ENCODE measurements around the gene LINC00237. TPM values are rescaled to one million over a fixed set of nuclear protein-coding genes. Genes with fewer than 3 reads are reported as not detected.

Gene LINC00237
- polyA plus RNA-seq, 1 experiment: not detected

GRCh38 chr20:21110811-21111210, 4.7 kb upstream of the LINC00237 start:
- no peak for DNase-seq (ENCODE audit: low read depth, low spot score)
- Histone ChIP-seq H3K27me3 (ENCODE audit: control insufficient read depth, insufficient read depth, low read length) (peaks cover 42% of the 10 kb centered on the region), H3K4me3 (ENCODE audit: low read depth, low read length) (no peak overlapping the region), H3K27ac (ENCODE audit: low read depth, low read length) (no peak overlapping the region), H3K9me3 (ENCODE audit: control insufficient read depth, insufficient read depth, low read length) (no peaks in the 10 kb centered on the region; the same call in 1 of the 2 replicates)
- ChIA-PET CTCF (interaction anchor here (0.6 kb wide), 1 partner anchor 10 kb away, joined by 3 read pairs; no protein-coding TSS in a partner anchor), POLR2A (no interaction called here)
- no peak for TF ChIP-seq CTCF (IDR thresholded peaks at IDR 0.05; ENCODE audit: low read depth, low read length)

GRCh38 chr20:21109144-21109543, 3.0 kb upstream of the LINC00237 start:
- CTCF ChIA-PET: no interaction called here
- no peaks in the 10 kb centered on the region; the same call in 1 of the 2 replicates for H3K9me3 ChIP-seq (ENCODE audit: control insufficient read depth, insufficient read depth, low read length)
- no peak for DNase-seq (ENCODE audit: low read depth, low spot score)
- H3K4me3 ChIP-seq (ENCODE audit: low read depth, low read length): no peak overlapping the region
- no peak for TF ChIP-seq CTCF (IDR thresholded peaks at IDR 0.05; ENCODE audit: low read depth, low read length)
- POLR2A ChIA-PET: no interaction called here
- peaks cover 52% of the 10 kb centered on the region for H3K27me3 ChIP-seq (ENCODE audit: control insufficient read depth, insufficient read depth, low read length)
- H3K27ac ChIP-seq (ENCODE audit: low read depth, low read length): no peak overlapping the region

- DNase-seq (ENCODE audit: low read depth, low spot score): no peak
- no peak overlapping the region for H3K27ac ChIP-seq (ENCODE audit: low read depth, low read length)
- no peak overlapping the region for H3K4me3 ChIP-seq (ENCODE audit: low read depth, low read length)
- peaks cover 10% of the 10 kb centered on the region; the same call in 1 of the 2 replicates for H3K9me3 ChIP-seq (ENCODE audit: control insufficient read depth, insufficient read depth, low read length)
- H3K27me3 ChIP-seq (ENCODE audit: control insufficient read depth, insufficient read depth, low read length): peaks cover 85% of the 10 kb centered on the region
- POLR2A ChIA-PET: no interaction called here
- CTCF ChIA-PET: no interaction called here
- TF ChIP-seq CTCF (IDR thresholded peaks at IDR 0.05; ENCODE audit: low read depth, low read length): no peak
These were observed 558 bp downstream of the LINC00237 start for GRCh38 chr20:21105429-21106170.

GRCh38 chr20:21104921-21105320, 1.2 kb downstream of the LINC00237 start:
- ChIA-PET POLR2A (no interaction called here), CTCF (no interaction called here)
- Histone ChIP-seq H3K27ac (ENCODE audit: low read depth, low read length) (no peak overlapping the region), H3K9me3 (ENCODE audit: control insufficient read depth, insufficient read depth, low read length) (peaks cover 10% of the 10 kb centered on the region; the same call in 1 of the 2 replicates), H3K27me3 (ENCODE audit: control insufficient read depth, insufficient read depth, low read length) (peaks cover 91% of the 10 kb centered on the region), H3K4me3 (ENCODE audit: low read depth, low read length) (no peak overlapping the region)
- no peak for TF ChIP-seq CTCF (IDR thresholded peaks at IDR 0.05; ENCODE audit: low read depth, low read length)
- no peak for DNase-seq (ENCODE audit: low read depth, low spot score)

GRCh38 chr20:21104466-21104761, 1.7 kb downstream of the LINC00237 start:
- H3K4me3 ChIP-seq (ENCODE audit: low read depth, low read length): no peak overlapping the region
- ChIA-PET POLR2A (no interaction called here), CTCF (no interaction called here)
- no peak overlapping the region for H3K27ac ChIP-seq (ENCODE audit: low read depth, low read length)
- DNase-seq (ENCODE audit: low read depth, low spot score): no peak
- H3K27me3 ChIP-seq (ENCODE audit: control insufficient read depth, insufficient read depth, low read length): peaks cover 96% of the 10 kb centered on the region
- no peak for TF ChIP-seq CTCF (IDR thresholded peaks at IDR 0.05; ENCODE audit: low read depth, low read length)
- H3K9me3 ChIP-seq (ENCODE audit: control insufficient read depth, insufficient read depth, low read length): peaks cover 10% of the 10 kb centered on the region; the same call in 1 of the 2 replicates

Data from AG04450 (cell line).